Spleen (tissue), 11 donors: Measurements from ENCODE around the gene TRHDE. TPM values are rescaled to one million over a fixed set of nuclear protein-coding genes. Genes with fewer than 3 reads are reported as not detected.

ENCODE experiments used
- DNase-seq: peaks from one replicate; pipeline ENCODE4 v3.0.0-alpha.2; 2020
- H3K27ac ChIP-seq, 8 donors: fragments of 200-600 bp; sonication (generic) in 7 of 8; 1 replicate in 4 of 8; 2 replicates in 4 of 8; pipeline versions ENCODE4 v1.5.0 to v1.8.0; 2016 to 2021; ENCODE audit warnings: inconsistent platforms in 4 of 8, mild to moderate bottlenecking in 4 of 8, moderate library complexity in 1 of 8
- H3K27me3 ChIP-seq, 7 donors: fragments of 200-600 bp; sonication (generic) in 6 of 7; replicated peaks in 1 of 7; 1 replicate in 4 of 7; 2 replicates in 3 of 7; pipeline versions ENCODE4 v1.5.0 to v1.8.0; 2016 to 2021; ENCODE audit warnings: inconsistent platforms in 3 of 7, mild to moderate bottlenecking in 1 of 7
- H3K36me3 ChIP-seq, 6 donors: fragments of 200-600 bp; sonication (generic) in 5 of 6; 1 replicate in 4 of 6; 2 replicates in 2 of 6; pipeline versions ENCODE4 v1.5.0 to v1.8.0; 2016 to 2021; ENCODE audit warnings: inconsistent platforms in 2 of 6
- H3K4me1 ChIP-seq, 6 donors: fragments of 200-600 bp; sonication (generic) in 5 of 6; 1 replicate in 3 of 6; 2 replicates in 3 of 6; pipeline versions ENCODE4 v1.5.0 to v1.8.0; 2016 to 2021; ENCODE audit warnings: inconsistent platforms in 3 of 6
- H3K4me3 ChIP-seq, 8 donors: fragments of 200-600 bp; sonication (generic) in 7 of 8; 1 replicate in 4 of 8; 2 replicates in 4 of 8; pipeline versions ENCODE4 v1.5.0 to v1.8.0; 2016 to 2021; ENCODE audit warnings: inconsistent platforms in 4 of 8, mild to moderate bottlenecking in 4 of 8, moderate library complexity in 2 of 8
- H3K9me3 ChIP-seq, 8 donors: fragments of 200-600 bp; sonication (generic) in 7 of 8; 1 replicate in 4 of 8; 2 replicates in 4 of 8; pipeline versions ENCODE4 v1.5.0 to v1.8.0; 2016 to 2021; ENCODE audit warnings: inconsistent platforms in 4 of 8
- CTCF ChIP-seq, 11 experiments: fragments of 200-600 bp in 7 of 11; fragments of 450-650 bp in 4 of 11; sonication (generic) in 4 of 11; IDR thresholded peaks in 8 of 11; conservative IDR thresholded peaks in 3 of 11; 1 replicate in 7 of 11; 2 replicates in 4 of 11; pipeline versions ENCODE4 v1.4.0 to v1.8.0; 2016 to 2021; ENCODE audit warnings: antibody characterized with exemption in 11 of 11, inconsistent platforms in 4 of 11, mild to moderate bottlenecking in 1 of 11
- POLR2A ChIP-seq, 3 donors: fragments of 450-650 bp; IDR thresholded peaks; one replicate each; pipeline ENCODE4 v1.5.1; 2017; ENCODE audit warnings: antibody characterized with exemption in 3 of 3, mild to moderate bottlenecking in 1 of 3
- POLR2AphosphoS5 ChIP-seq, 3 donors: sonication (generic); formaldehyde crosslinking; IDR thresholded peaks; one replicate each; pipeline ENCODE4 v1.5.1; 2017; ENCODE audit warnings: antibody characterized with exemption in 3 of 3
- WGBS, 5 donors: extraction: QIAGEN DNeasy Blood & Tissue Kit in 3 of 5; methylation state at CpG; one replicate each; pipeline versions ENCODE4 v1.1.5 to v1.1.7; 2013 to 2018; 5-methylcytosine and 5-hydroxymethylcytosine counted together
- intact Hi-C: fragments of 100-400 bp; cut with DNase I; formaldehyde crosslinking; loops from one replicate; pipeline ENCODE4 v1.15.0; 2023; ENCODE audit warnings: low total_unique reads
- polyA plus RNA-seq, 3 donors: library from polyadenylated mRNA; stranded (reverse); fragments of 200-250 nt; gene quantifications; one replicate each; pipeline ENCODE4 v1.2.1, GENCODE V29; 2013
- total RNA-seq, 7 donors: library from RNA; depleted of rRNA in 3 of 7; stranded (reverse); fragments of >200 nt in 3 of 7; fragmentation: NEBNext Ultra II Directional in 4 of 7; extraction: Animal tissue kit (Norgen Biotek cat#: 25700) in 4 of 7; gene quantifications; one replicate each; pipeline versions ENCODE4 v1.1.0 to v1.2.1, GENCODE V29; 2016 to 2021
- donor health status: healthy with polysubstance abuse.
- donor health status: DM: no; HTN: no; CAD: no; lungs with moderate emphysema.
- donor health status: DM: no; HTN: no; CAD: no.
- donor health status: Bipolar disorder and iron deficiency.
- donor health status: healthy.
- donor health status: DM: no; HTN: no; CAD: no.
- donor health status: DM: yes; HTN: yes; CAD: no.

The TRHDE gene
- total and polyA plus RNA-seq, 10 donors: 0.26 to 32.7 (median 16.3) TPM

DNA sequence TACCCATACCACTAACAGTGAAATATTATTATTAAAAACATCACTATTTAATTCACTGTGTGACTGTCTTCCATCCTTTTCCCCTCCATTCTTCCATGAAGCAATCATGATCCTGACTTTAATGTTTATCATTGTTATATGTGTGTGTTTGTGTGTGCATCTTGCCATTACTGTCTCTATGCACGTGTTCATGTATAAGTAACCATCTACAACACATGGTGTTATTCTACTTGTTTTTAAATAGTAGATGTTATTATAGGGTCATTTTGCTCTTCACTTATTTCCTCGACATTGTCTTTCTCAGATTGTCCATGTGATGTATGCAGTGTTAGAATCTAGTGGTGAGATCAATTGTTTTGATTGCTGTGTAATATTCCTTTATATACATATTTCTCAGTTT, 195.8 kb downstream of the TRHDE start:
- H3K27ac ChIP-seq: no peak overlapping the region
- DNase-seq: no peak
- H3K27me3 ChIP-seq: no peaks in the 10 kb centered on the region
- TF ChIP-seq POLR2AphosphoS5 (IDR thresholded peaks at IDR 0.05) (no peak), POLR2A (IDR thresholded peaks at IDR 0.05) (no peak), CTCF (IDR thresholded peaks at IDR 0.05 in 8 of 11, conservative IDR thresholded peaks at IDR 0.05 in 3 of 11) (no peak)
- H3K4me3 ChIP-seq: no peak overlapping the region
- H3K9me3 ChIP-seq: no peaks in the 10 kb centered on the region
- 79 to 93% (median 79%) methylated on average over 2 of the region's 2 CpGs for WGBS, 5 donors
- H3K36me3 ChIP-seq: no peaks in the 10 kb centered on the region
- intact Hi-C loops: no loop called here
- H3K4me1 ChIP-seq: no peaks in the 10 kb centered on the region

GRCh38 chr12:72468505-72468904, 196.3 kb downstream of the TRHDE start:
- Histone ChIP-seq H3K27ac (no peak overlapping the region), H3K4me1 (no peaks in the 10 kb centered on the region), H3K9me3 (no peaks in the 10 kb centered on the region), H3K36me3 (no peaks in the 10 kb centered on the region), H3K27me3 (no peaks in the 10 kb centered on the region), H3K4me3 (no peak overlapping the region)
- intact Hi-C loops: no loop called here
- no peak for TF ChIP-seq CTCF (IDR thresholded peaks at IDR 0.05 in 8 of 11, conservative IDR thresholded peaks at IDR 0.05 in 3 of 11)
- TF ChIP-seq POLR2A (IDR thresholded peaks at IDR 0.05): no peak
- TF ChIP-seq POLR2AphosphoS5 (IDR thresholded peaks at IDR 0.05): no peak
- WGBS, 5 donors: 88 to 94% (median 89%) methylated on average over 3 of the region's 3 CpGs
- DNase-seq: no peak

DNA sequence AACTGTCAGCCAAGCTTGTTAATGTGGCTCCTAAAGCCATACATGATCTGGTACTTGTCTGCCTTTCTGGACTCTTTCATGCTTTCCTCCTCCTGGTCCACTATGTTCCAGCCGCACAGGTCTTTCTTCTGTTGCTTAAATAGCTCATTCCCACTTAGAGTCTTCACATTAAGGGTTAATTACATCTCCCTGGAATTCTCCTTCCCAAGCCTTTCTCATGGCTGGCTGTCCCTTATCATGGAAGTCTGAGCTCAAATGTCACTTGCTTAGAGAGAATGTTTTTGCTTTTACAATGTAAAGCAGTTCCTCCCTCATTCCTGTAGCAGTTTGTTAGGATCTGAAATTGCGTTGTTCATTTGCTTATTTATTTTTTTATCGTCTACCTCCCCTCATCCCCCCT, 199.6 kb downstream of the TRHDE start:
- H3K9me3 ChIP-seq: no peaks in the 10 kb centered on the region
- no peak overlapping the region for H3K27ac ChIP-seq
- WGBS, 5 donors: 53 to 62% (median 58%) methylated on average over 3 of the region's 3 CpGs
- H3K4me1 ChIP-seq: no peaks in the 10 kb centered on the region
- no peak for DNase-seq
- H3K36me3 ChIP-seq: no peaks in the 10 kb centered on the region
- H3K27me3 ChIP-seq: no peaks in the 10 kb centered on the region
- intact Hi-C loops: no loop called here
- H3K4me3 ChIP-seq: no peak overlapping the region
- no peak for TF ChIP-seq CTCF (IDR thresholded peaks at IDR 0.05 in 8 of 11, conservative IDR thresholded peaks at IDR 0.05 in 3 of 11)
- no peak for TF ChIP-seq POLR2A (IDR thresholded peaks at IDR 0.05)
- TF ChIP-seq POLR2AphosphoS5 (IDR thresholded peaks at IDR 0.05): no peak

GRCh38 chr12:72472350-72472749, 200.2 kb downstream of the TRHDE start:
- intact Hi-C loops: no loop called here
- H3K27ac ChIP-seq: no peak overlapping the region
- no peaks in the 10 kb centered on the region for H3K27me3 ChIP-seq
- no peaks in the 10 kb centered on the region for H3K4me1 ChIP-seq
- no peaks in the 10 kb centered on the region for H3K36me3 ChIP-seq
- no peak overlapping the region for H3K4me3 ChIP-seq
- WGBS, 5 donors: 76 to 87% (median 79%) methylated on average over 3 of the region's 3 CpGs
- no peak for DNase-seq
- no peaks in the 10 kb centered on the region for H3K9me3 ChIP-seq
- no peak for TF ChIP-seq CTCF (IDR thresholded peaks at IDR 0.05 in 8 of 11, conservative IDR thresholded peaks at IDR 0.05 in 3 of 11)
- TF ChIP-seq POLR2A (IDR thresholded peaks at IDR 0.05): no peak
- TF ChIP-seq POLR2AphosphoS5 (IDR thresholded peaks at IDR 0.05): no peak
